ENCODE measurements around the gene HAUS1.
"Not testable (repeated sequence)": the region's sequence is repeated elsewhere in the genome, so short reads cannot be mapped to it uniquely, and the experiment has no call there.

The HAUS1 gene

GRCh38 chr18:46155641-46156051 lies 51.5 kb downstream of the HAUS1 start:
- no peak for DNase-seq (ENCODE audit: low read depth)
- no peak overlapping the region for H3K4me3 ChIP-seq (ENCODE audit: low read depth, low read length)
- TF ChIP-seq CTCF (IDR thresholded peaks at IDR 0.05; ENCODE audit: control insufficient read depth, extremely low read depth, insufficient read depth): no peak

GRCh38 chr18:46156124-46156745 lies 52.0 kb downstream of the HAUS1 start:
- no peak for TF ChIP-seq CTCF (IDR thresholded peaks at IDR 0.05; ENCODE audit: control insufficient read depth, extremely low read depth, insufficient read depth)

GRCh38 chr18:46156843-46157242 lies 52.7 kb downstream of the HAUS1 start:
- no peak overlapping the region for H3K4me3 ChIP-seq (ENCODE audit: low read depth, low read length)
- no peak for TF ChIP-seq CTCF (IDR thresholded peaks at IDR 0.05; ENCODE audit: control insufficient read depth, extremely low read depth, insufficient read depth)

More at GRCh38 chr18:46156124-46156745, 52.0 kb downstream of the HAUS1 start:
- no peak overlapping the region for H3K4me3 ChIP-seq (ENCODE audit: low read depth, low read length)
- no peak for DNase-seq (ENCODE audit: low read depth)

GRCh38 chr18:46158499-46158898 lies 54.3 kb downstream of the HAUS1 start:
- TF ChIP-seq CTCF (IDR thresholded peaks at IDR 0.05; ENCODE audit: control insufficient read depth, extremely low read depth, insufficient read depth): no peak
- DNase-seq (ENCODE audit: low read depth): no peak
- no peak overlapping the region for H3K4me3 ChIP-seq (ENCODE audit: low read depth, low read length)

More at GRCh38 chr18:46156843-46157242, 52.7 kb downstream of the HAUS1 start:
- no peak for DNase-seq (ENCODE audit: low read depth)

- TF ChIP-seq CTCF (IDR thresholded peaks at IDR 0.05; ENCODE audit: control insufficient read depth, extremely low read depth, insufficient read depth): no peak
- no peak for DNase-seq (ENCODE audit: low read depth)
- no peak overlapping the region for H3K4me3 ChIP-seq (ENCODE audit: low read depth, low read length)
Measured at GRCh38 chr18:46160050-46160798, 56.0 kb downstream of the HAUS1 start.

GRCh38 chr18:46160840-46161239 lies 56.7 kb downstream of the HAUS1 start:
- DNase-seq (ENCODE audit: low read depth); H3K4me3 ChIP-seq (ENCODE audit: low read depth, low read length): not testable (repeated sequence)

- H3K4me3 ChIP-seq (ENCODE audit: low read depth, low read length): no peak overlapping the region
- no peak for TF ChIP-seq CTCF (IDR thresholded peaks at IDR 0.05; ENCODE audit: control insufficient read depth, extremely low read depth, insufficient read depth)
- no peak for DNase-seq (ENCODE audit: low read depth)
Measured at GRCh38 chr18:46161703-46162396, 57.7 kb downstream of the HAUS1 start.

Data from LNCaP clone FGC (cell line).